Measurements from ENCODE around the gene ITGA11.

Gene ITGA11

GRCh38 chr15:68309024-68309423 is 122.9 kb downstream of the ITGA11 start:
- DNase-seq: no peak

- no peak for DNase-seq
Observed at GRCh38 chr15:68307131-68307928, 124.6 kb downstream of the ITGA11 start.

- DNase-seq: no peak
Observed at GRCh38 chr15:68305420-68305871, 126.5 kb downstream of the ITGA11 start.

GRCh38 chr15:68304589-68305337 is 127.2 kb downstream of the ITGA11 start:
- DNase-seq: peak; percentile 42

- no peak for DNase-seq
Observed at GRCh38 chr15:68303560-68304436, 128.2 kb downstream of the ITGA11 start.

- no peak for DNase-seq
Observed at GRCh38 chr15:68303134-68303533, 128.8 kb downstream of the ITGA11 start.

- no peak for DNase-seq
Observed at GRCh38 chr15:68302729-68303128, 129.2 kb downstream of the ITGA11 start.

GRCh38 chr15:68301301-68301700 is 130.7 kb downstream of the ITGA11 start:
- no peak for DNase-seq

- DNase-seq: no peak
Observed at GRCh38 chr15:68300115-68300940, 131.6 kb downstream of the ITGA11 start.

- no peak for DNase-seq
Observed at GRCh38 chr15:68299436-68299835, 132.5 kb downstream of the ITGA11 start.

GRCh38 chr15:68298882-68299381 is 133.0 kb downstream of the ITGA11 start:
- DNase-seq: no peak

GRCh38 chr15:68298336-68298735 is 133.6 kb downstream of the ITGA11 start:
- no peak for DNase-seq

- DNase-seq: no peak
Observed at GRCh38 chr15:68295014-68295805, 136.8 kb downstream of the ITGA11 start.

GRCh38 chr15:68292967-68293366 is 139.0 kb downstream of the ITGA11 start:
- DNase-seq: no peak

GRCh38 chr15:68292157-68292781 is 139.7 kb downstream of the ITGA11 start:
- no peak for DNase-seq

GRCh38 chr15:68290715-68291114 is 141.2 kb downstream of the ITGA11 start:
- no peak for DNase-seq

GRCh38 chr15:68289621-68290352 is 142.2 kb downstream of the ITGA11 start:
- no peak for DNase-seq

GRCh38 chr15:68289057-68289456 is 142.9 kb downstream of the ITGA11 start:
- no peak for DNase-seq

GRCh38 chr15:68286256-68286655 is 145.7 kb downstream of the ITGA11 start:
- DNase-seq: no peak
